Neural cell (in vitro differentiated cells): Measurements from ENCODE around the gene ADRB1. TPM values are rescaled to one million over a fixed set of nuclear protein-coding genes. Genes with fewer than 3 reads are reported as not detected.

Source experiments
- H2AFZ ChIP-seq: fragments of 200-600, 300-800 bp; sonication (generic), shearing (Covaris generic); 2 replicates; pipeline ENCODE4 v1.6.0; 2014; ENCODE audit warnings: low read depth, mild to moderate bottlenecking, antibody characterized with exemption, low read length, moderate library complexity
- H3F3A ChIP-seq: fragments of 200-600 bp; shearing (Covaris generic); 2 replicates; pipeline ENCODE4 v1.6.1; 2016; ENCODE audit warnings: mild to moderate bottlenecking, moderate library complexity, mixed read lengths, antibody characterized with exemption, low read length; ENCODE audit not compliant: insufficient read depth, poor library complexity, severe bottlenecking
- H3K27ac ChIP-seq: fragments of 200-600, 300-800 bp; sonication (generic), shearing (Covaris generic); 2 replicates; pipeline ENCODE4 v1.5.1; 2014; ENCODE audit warnings: mild to moderate bottlenecking, low read length, moderate library complexity
- H3K27me3 ChIP-seq: fragments of 300-800, 200-600 bp; sonication (generic), shearing (Covaris generic); 2 replicates; pipeline ENCODE4 v1.6.0; 2014; ENCODE audit warnings: mild to moderate bottlenecking, low read depth, low read length, moderate library complexity; ENCODE audit not compliant: insufficient read depth
- H3K36me3 ChIP-seq: fragments of 300-800, 200-600 bp; sonication (generic), shearing (Covaris generic); 2 replicates; pipeline ENCODE4 v1.5.1; 2014; ENCODE audit warnings: mild to moderate bottlenecking, antibody characterized with exemption, low read length, moderate library complexity; ENCODE audit not compliant: insufficient read depth
- H3K4me2 ChIP-seq: fragments of 300-800, 200-600 bp; sonication (generic), shearing (Covaris generic); 2 replicates; pipeline ENCODE4 v1.6.0; 2014; ENCODE audit warnings: mild to moderate bottlenecking, low read length
- H3K4me3 ChIP-seq: fragments of 300-800, 200-600 bp; sonication (generic), shearing (Covaris generic); 2 replicates; pipeline ENCODE4 v1.5.1; 2014; ENCODE audit warnings: mild to moderate bottlenecking, low read length, moderate library complexity
- H3K79me2 ChIP-seq: fragments of 200-600 bp; shearing (Covaris generic); replicated peaks from 2 replicates; pipeline ENCODE4 v1.6.0; 2014; ENCODE audit warnings: mild to moderate bottlenecking, low read length, moderate library complexity; ENCODE audit not compliant: insufficient read depth
- H3K9ac ChIP-seq: fragments of 300-800, 200-600 bp; sonication (generic), shearing (Covaris generic); 2 replicates; pipeline ENCODE4 v1.6.1; 2016; ENCODE audit warnings: mild to moderate bottlenecking, low read length, mixed read lengths
- H3K9me2 ChIP-seq: fragments of 200-600 bp; shearing (Covaris generic); 2 replicates; pipeline ENCODE4 v1.6.1; 2016; ENCODE audit warnings: mild to moderate bottlenecking, low read length, mixed read lengths; ENCODE audit not compliant: insufficient read depth
- H3K9me3 ChIP-seq: fragments of 200-600, 300-800 bp; sonication (generic), shearing (Covaris generic); 2 replicates; pipeline ENCODE4 v1.6.1; 2016; ENCODE audit warnings: mild to moderate bottlenecking, mixed run types, low read length, moderate library complexity, mixed read lengths
- H4K20me1 ChIP-seq: fragments of 200-600 bp; shearing (Covaris generic); 2 replicates; pipeline ENCODE4 v1.6.1; 2016; ENCODE audit warnings: mild to moderate bottlenecking, mixed run types; ENCODE audit not compliant: insufficient read depth
- CTCF ChIP-seq: fragments of 450-650 bp; IDR thresholded peaks from 2 replicates; pipeline ENCODE4 v1.5.1; 2014; ENCODE audit warnings: antibody characterized with exemption, mild to moderate bottlenecking, moderate library complexity; ENCODE audit not compliant: poor library complexity, severe bottlenecking
- EZH2 ChIP-seq: fragments of 200-600, 300-800 bp; shearing (Covaris generic), sonication (generic); IDR thresholded peaks from 2 replicates; pipeline ENCODE4 v1.6.1; 2014; ENCODE audit warnings: antibody characterized with exemption, low read length, borderline replicate concordance, mild to moderate bottlenecking; ENCODE audit not compliant: insufficient read depth, poor library complexity, severe bottlenecking
- MXI1 ChIP-seq: fragments of 450-650 bp; conservative IDR thresholded peaks from 2 replicates; pipeline ENCODE4 v1.6.1; 2014; ENCODE audit warnings: antibody characterized with exemption, mild to moderate bottlenecking; ENCODE audit not compliant: poor library complexity, severe bottlenecking
- POLR2AphosphoS5 ChIP-seq: IDR thresholded peaks from 2 replicates; pipeline ENCODE4 v1.6.1; 2012
- RAD21 ChIP-seq: fragments of 450-650 bp; conservative IDR thresholded peaks from 2 replicates; pipeline ENCODE4 v1.6.1; 2014; ENCODE audit warnings: antibody characterized with exemption, mild to moderate bottlenecking, moderate library complexity
- REST ChIP-seq: IDR thresholded peaks from 2 replicates; pipeline ENCODE4 v1.6.1; 2012; ENCODE audit warnings: borderline replicate concordance
- polyA plus RNA-seq: library from polyadenylated mRNA; depleted of rRNA; stranded (reverse); fragments of >200 nt; gene quantifications from 2 replicates; pipeline ENCODE4 v1.2.3, GENCODE V29; 2014

The ADRB1 gene
- polyA plus RNA-seq, 1 donor from 2014 or later: not detected

- Histone ChIP-seq H4K20me1 (no peaks in the 10 kb centered on the region), H3K27me3 (peaks cover 13% of the 10 kb centered on the region), H3K9me2 (no peaks in the 10 kb centered on the region), H2AFZ (no peak overlapping the region), H3K27ac (no peak overlapping the region), H3K36me3 (no peaks in the 10 kb centered on the region), H3K9ac (no peak overlapping the region), H3F3A (no peaks in the 10 kb centered on the region), H3K79me2 (no peaks in the 10 kb centered on the region), H3K4me2 (no peak overlapping the region), H3K4me3 (no peak overlapping the region), H3K9me3 (no peaks in the 10 kb centered on the region)
- TF ChIP-seq MXI1 (no peak), RAD21 (no peak), POLR2AphosphoS5 (no peak), EZH2 (no peak), REST (no peak), CTCF (no peak)
Observed at GRCh38 chr10:114095559-114096337, 52.1 kb downstream of the ADRB1 start.

Other genes starting within 250 kb of the ADRB1 start
- 11.6 and 12.8 TPM in 2 replicates for gene DCLRE1A, start 189.8 kb upstream of the ADRB1 start, polyA plus RNA-seq
- 11.8 and 13.0 TPM in 2 replicates for gene NHLRC2, start 189.2 kb upstream of the ADRB1 start, polyA plus RNA-seq
- gene CCDC186, start 130.3 kb downstream of the ADRB1 start, polyA plus RNA-seq: 18.6 and 24.2 TPM in 2 replicates
- not detected in 2 replicates for gene TDRD1, start 135.5 kb downstream of the ADRB1 start, polyA plus RNA-seq
- not detected in 2 replicates for gene VWA2, start 195.4 kb downstream of the ADRB1 start, polyA plus RNA-seq